Measurements from ENCODE around the gene MS4A6A. TPM values are rescaled to one million over a fixed set of nuclear protein-coding genes. Genes with fewer than 3 reads are reported as not detected.

The MS4A6A gene
- total and polyA plus RNA-seq, 2 donors (not counting 3 experiments of a cell fraction or from before 2014, with no cell fraction given): 2.7 to 5.0 TPM

DNA sequence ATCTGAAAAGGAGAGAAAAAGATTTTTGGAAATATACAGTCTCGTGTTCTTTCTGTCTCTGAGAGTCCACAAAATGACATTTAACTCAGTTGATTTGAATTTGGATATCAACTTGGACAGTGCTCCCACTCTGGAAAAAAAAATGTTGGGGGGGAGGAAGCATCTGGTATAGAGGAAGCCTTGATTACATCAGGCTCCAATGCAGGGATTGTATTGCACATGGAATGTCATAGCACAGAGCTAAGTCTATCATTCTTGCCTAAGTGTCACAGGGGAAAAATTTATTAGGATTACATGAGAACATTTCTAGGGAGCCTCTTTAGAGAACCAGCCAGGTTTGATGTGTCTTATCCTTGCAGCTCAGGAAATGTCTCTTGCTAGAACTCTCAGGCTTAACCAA is 23.0 kb downstream of the MS4A6A start:
- ChIA-PET CTCF (interaction anchor here (0.6 to 4.0 kb wide), 6 partner anchors 10 to 349 kb away, joined by 3 to 37 read pairs (median 4); partner anchors contain the start of gene MRPL16), POLR2A (interaction anchor here (3.3 kb wide), 1 partner anchor 10 kb away, joined by 17 read pairs; no protein-coding TSS in a partner anchor)
- BruUV-seq (replicated peaks): no TSS peak
- H2AFZ ChIP-seq (ENCODE audit: low read depth, low read length): no peak overlapping the region
- dilution Hi-C loops (cut with MboI; ENCODE audit: extremely low pct_ligation_motif_present, low sequenced_read_pairs): no loop called here
- TF ChIP-seq, protein P1, sequence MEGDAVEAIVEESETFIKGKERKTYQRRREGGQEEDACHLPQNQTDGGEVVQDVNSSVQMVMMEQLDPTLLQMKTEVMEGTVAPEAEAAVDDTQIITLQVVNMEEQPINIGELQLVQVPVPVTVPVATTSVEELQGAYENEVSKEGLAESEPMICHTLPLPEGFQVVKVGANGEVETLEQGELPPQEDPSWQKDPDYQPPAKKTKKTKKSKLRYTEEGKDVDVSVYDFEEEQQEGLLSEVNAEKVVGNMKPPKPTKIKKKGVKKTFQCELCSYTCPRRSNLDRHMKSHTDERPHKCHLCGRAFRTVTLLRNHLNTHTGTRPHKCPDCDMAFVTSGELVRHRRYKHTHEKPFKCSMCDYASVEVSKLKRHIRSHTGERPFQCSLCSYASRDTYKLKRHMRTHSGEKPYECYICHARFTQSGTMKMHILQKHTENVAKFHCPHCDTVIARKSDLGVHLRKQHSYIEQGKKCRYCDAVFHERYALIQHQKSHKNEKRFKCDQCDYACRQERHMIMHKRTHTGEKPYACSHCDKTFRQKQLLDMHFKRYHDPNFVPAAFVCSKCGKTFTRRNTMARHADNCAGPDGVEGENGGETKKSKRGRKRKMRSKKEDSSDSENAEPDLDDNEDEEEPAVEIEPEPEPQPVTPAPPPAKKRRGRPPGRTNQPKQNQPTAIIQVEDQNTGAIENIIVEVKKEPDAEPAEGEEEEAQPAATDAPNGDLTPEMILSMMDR (IDR thresholded peaks at IDR 0.05; ENCODE audit: extremely low read depth in 1 of 2, insufficient read depth in 1 of 2, low read depth in 1 of 2, low read length in 2 of 2): no peak
- TF ChIP-seq POLR2AphosphoS5 (IDR thresholded peaks at IDR 0.05; ENCODE audit: insufficient read depth, low read depth, low read length): peak; percentile 39
- TF ChIP-seq GATA2 (IDR thresholded peaks at IDR 0.05; ENCODE audit: insufficient read depth, insufficient read length, low read depth, low read length): no peak
- TF ChIP-seq EZH2 (IDR thresholded peaks at IDR 0.05; ENCODE audit: borderline replicate concordance, low read depth, low read length, severe bottlenecking): no peak
- no peak for TF ChIP-seq MAX (IDR thresholded peaks at IDR 0.05; ENCODE audit: insufficient read depth, insufficient read length)
- peak; percentile 76 for TF ChIP-seq POLR2A (IDR thresholded peaks at IDR 0.05; ENCODE audit: low read depth, low read length)
- TF ChIP-seq JUN (IDR thresholded peaks at IDR 0.05; ENCODE audit: borderline replicate concordance, insufficient read depth, insufficient read length, low read depth): peak; percentile 57
- no peak for TF ChIP-seq MYC (IDR thresholded peaks at IDR 0.05; ENCODE audit: low read depth, low read length)
- no peak for TF ChIP-seq FOS (IDR thresholded peaks at IDR 0.05; ENCODE audit: borderline replicate concordance, insufficient read depth, low read length)
- no peaks in the 10 kb centered on the region for H3K36me3 ChIP-seq (ENCODE audit: control insufficient read depth in 2 of 2, extremely low read depth in 1 of 2, insufficient read depth in 2 of 2, low read length in 2 of 2)
- no peaks in the 10 kb centered on the region for H3K9me3 ChIP-seq (replicated peaks; ENCODE audit: control insufficient read depth, insufficient read depth, low read length)
- H3K4me3 ChIP-seq (replicated peaks in 1 of 3; ENCODE audit: insufficient read depth in 1 of 3, low read depth in 1 of 3, low read length in 3 of 3): no peak overlapping the region
- H3K79me2 ChIP-seq (ENCODE audit: control insufficient read depth, insufficient read depth, low read length): no peaks in the 10 kb centered on the region
- peak overlapping the region; percentile 81 for H3K9ac ChIP-seq (replicated peaks; ENCODE audit: extremely low read depth, insufficient read depth, low read length)
- H3K4me2 ChIP-seq (ENCODE audit: insufficient read depth, low read length): no peak overlapping the region
- DNase-seq (ENCODE audit: low read depth, low spot score) (peak; percentile 93), FAIRE-seq (no peak)
- intact Hi-C loops (cut with micrococcal nuclease): loop anchor here (2.0 kb wide), 1 partner anchor 259 kb away; no protein-coding TSS in a partner anchor
- no peaks in the 10 kb centered on the region for H4K20me1 ChIP-seq (replicated peaks; ENCODE audit: control insufficient read depth, extremely low read depth, insufficient read depth, low read length)
- peak overlapping the region; percentile 96 for H3K27ac ChIP-seq (ENCODE audit: insufficient read depth, low read depth, low read length)
- no peaks in the 10 kb centered on the region for H3K27me3 ChIP-seq (ENCODE audit: control insufficient read depth in 2 of 2, insufficient read depth in 2 of 2, low read length in 2 of 2)
- H3K9me1 ChIP-seq (replicated peaks; ENCODE audit: control insufficient read depth, extremely low read depth, insufficient read depth, low read length): no peaks in the 10 kb centered on the region
- peaks cover 40% of the 10 kb centered on the region for H3K4me1 ChIP-seq (ENCODE audit: control insufficient read depth, extremely low read depth, insufficient read depth, low read length)

Measured in endothelial cell of umbilical vein (primary cell).